HG02970 (cell line): ENCODE measurements around the gene MTMR2.

ENCODE experiments used
- ATAC-seq: cut with Tn5 transposase; IDR thresholded peaks from one replicate; pipeline ENCODE4 v1.9.1; 2021; ENCODE audit warnings: mild to moderate bottlenecking, moderate library complexity, moderate number of reproducible peaks; ENCODE audit not compliant: unreplicated experiment, low FRiP score

MTMR2 gene

GRCh38 chr11:95923728-95924413 lies at the start of gene MTMR2:
MTMR2 (minus strand) TSS chr11:95924107; CDS start chr11:95923954, 153 bp downstream.
- ATAC-seq: peak; percentile 96

- ATAC-seq: no peak
Measured at GRCh38 chr11:95972060-95972459, 48.2 kb upstream of the MTMR2 start.

GRCh38 chr11:95968585-95968984 lies 44.7 kb upstream of the MTMR2 start:
- no peak for ATAC-seq

- no peak for ATAC-seq
Measured at GRCh38 chr11:95964281-95964680, 40.4 kb upstream of the MTMR2 start.

- no peak for ATAC-seq
Measured at GRCh38 chr11:95961758-95962157, 37.9 kb upstream of the MTMR2 start.

GRCh38 chr11:95950905-95951304 lies 27.0 kb upstream of the MTMR2 start:
- ATAC-seq: no peak

GRCh38 chr11:95948637-95949036 lies 24.7 kb upstream of the MTMR2 start:
- ATAC-seq: no peak

GRCh38 chr11:95944623-95945022 lies 20.7 kb upstream of the MTMR2 start:
- ATAC-seq: no peak

- ATAC-seq: no peak
Measured at GRCh38 chr11:95943546-95943945, 19.6 kb upstream of the MTMR2 start.

- no peak for ATAC-seq
Measured at GRCh38 chr11:95939091-95939490, 15.2 kb upstream of the MTMR2 start.

GRCh38 chr11:95937358-95937757 lies 13.5 kb upstream of the MTMR2 start:
- ATAC-seq: no peak

GRCh38 chr11:95933594-95933993 lies 9.7 kb upstream of the MTMR2 start:
- ATAC-seq: no peak

- ATAC-seq: no peak
Measured at GRCh38 chr11:95931916-95932315, 8.0 kb upstream of the MTMR2 start.

GRCh38 chr11:95930948-95931347 lies 7.0 kb upstream of the MTMR2 start:
- ATAC-seq: no peak

- ATAC-seq: no peak
Measured at GRCh38 chr11:95926726-95927125, 2.8 kb upstream of the MTMR2 start.

- no peak for ATAC-seq
Measured at GRCh38 chr11:95925011-95925410, 1.1 kb upstream of the MTMR2 start.

GRCh38 chr11:95924414-95924760 lies 480 bp upstream of the MTMR2 start:
- no peak for ATAC-seq

- no peak for ATAC-seq
Measured at GRCh38 chr11:95923439-95923727, 524 bp downstream of the MTMR2 start.

- no peak for ATAC-seq
Measured at GRCh38 chr11:95922536-95923438, 1.1 kb downstream of the MTMR2 start.

GRCh38 chr11:95922099-95922498 lies 1.8 kb downstream of the MTMR2 start:
- ATAC-seq: no peak

GRCh38 chr11:95920460-95921105 lies 3.3 kb downstream of the MTMR2 start:
- no peak for ATAC-seq

- no peak for ATAC-seq
Measured at GRCh38 chr11:95919514-95919913, 4.4 kb downstream of the MTMR2 start.
